IPS DF 4.7 (cell line): Measurements from ENCODE around the gene TCF12.
"Not testable (repeated sequence)": the region's sequence is repeated elsewhere in the genome, so short reads cannot be mapped to it uniquely, and the experiment has no call there.

Experiments
- DNase-seq: peaks from one replicate; pipeline ENCODE4 v3.0.0-alpha.2; 2013; ENCODE audit warnings: low spot score; ENCODE audit errors: extremely low read depth

The TCF12 gene

DNA sequence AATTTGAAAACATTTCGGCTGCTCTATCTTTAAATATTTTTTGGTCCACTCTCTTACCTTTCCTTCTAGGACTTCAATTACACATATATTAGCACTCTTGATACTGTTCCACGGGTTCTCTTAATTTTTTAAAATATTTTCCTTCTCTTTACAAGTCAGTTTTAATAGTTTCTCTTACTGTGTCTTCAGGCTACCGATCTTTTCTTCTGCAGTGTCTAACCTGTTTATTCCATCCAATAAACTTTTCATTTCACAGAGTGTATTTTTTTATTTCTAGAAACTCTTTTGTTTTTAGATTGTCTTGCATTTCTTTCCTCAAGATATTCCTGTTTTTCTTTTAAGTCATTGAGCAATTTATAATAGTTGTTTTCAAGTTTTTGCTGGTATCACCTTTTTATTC lies 27.7 kb downstream of the TCF12 start:
- DNase-seq: no peak

DNA sequence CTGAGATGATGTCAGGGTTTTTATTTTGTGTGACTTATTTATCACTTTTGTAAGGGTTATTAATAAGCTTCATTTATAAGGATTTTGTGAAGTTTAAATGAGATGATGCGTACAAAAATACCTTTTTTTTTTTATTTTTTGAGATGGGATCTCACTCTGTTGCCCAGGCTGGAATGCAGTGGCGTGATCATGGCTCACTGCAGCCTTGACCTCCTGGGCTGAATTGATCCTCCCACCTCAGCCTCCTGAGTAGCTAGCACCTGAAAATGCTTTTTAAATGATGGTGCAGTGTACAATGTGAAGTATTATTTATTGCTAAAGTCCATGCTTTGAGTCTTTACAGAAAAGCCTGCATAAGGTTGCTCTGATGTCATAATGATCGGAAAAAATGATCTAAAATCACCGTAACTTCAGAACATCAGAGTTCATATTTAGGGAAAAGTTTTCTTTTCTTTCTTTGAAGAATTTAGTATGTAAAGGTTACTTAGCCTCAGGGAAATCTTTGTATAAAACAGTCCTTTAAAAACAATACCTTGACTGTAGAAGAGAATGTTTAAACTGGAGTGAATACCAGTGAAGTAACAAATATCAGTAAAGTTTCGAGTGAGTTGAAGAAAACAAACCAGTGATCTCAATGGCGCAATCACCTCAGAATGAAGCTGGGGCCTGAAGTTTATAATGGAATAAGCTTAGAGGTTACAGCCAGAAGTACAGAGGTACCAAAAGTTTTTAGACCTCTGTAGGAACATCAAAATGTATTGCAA lies 29.7 kb downstream of the TCF12 start:
- no peak for DNase-seq

DNA sequence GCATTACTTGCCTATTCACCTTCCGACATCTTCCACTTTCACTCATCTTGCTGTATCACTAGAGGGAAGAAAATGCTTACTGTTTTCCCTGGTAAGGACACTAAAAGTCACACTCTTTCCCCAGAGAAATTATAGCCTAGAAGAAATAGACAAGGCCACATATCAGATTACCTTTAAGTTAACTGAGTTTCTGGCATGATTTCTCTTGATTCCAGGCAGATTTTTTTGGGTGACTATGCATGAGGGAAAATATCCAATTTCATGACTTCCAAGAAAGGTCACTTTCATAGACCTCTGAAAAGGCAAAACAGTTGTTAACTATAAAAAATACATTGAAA lies 30.3 kb downstream of the TCF12 start:
- no peak for DNase-seq

DNA sequence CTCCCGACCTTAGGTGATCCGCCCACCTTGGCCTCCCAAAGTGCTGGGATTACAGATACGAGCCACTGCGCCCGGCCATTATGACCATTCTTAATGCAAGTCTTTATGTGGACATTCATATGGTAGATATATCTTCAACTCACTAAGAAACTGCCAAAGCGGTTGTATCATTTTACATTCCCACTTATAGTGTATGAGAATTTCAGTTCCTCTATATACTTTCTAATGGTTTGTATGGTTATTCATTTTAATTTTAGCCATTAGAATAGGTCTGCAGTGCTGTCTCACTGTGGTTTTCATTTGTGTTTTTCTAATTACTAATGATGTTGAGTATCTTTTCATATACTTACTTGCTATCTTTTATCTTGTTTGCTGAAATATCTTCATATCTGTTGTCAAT lies 32.5 kb downstream of the TCF12 start:
- DNase-seq: no peak

DNA sequence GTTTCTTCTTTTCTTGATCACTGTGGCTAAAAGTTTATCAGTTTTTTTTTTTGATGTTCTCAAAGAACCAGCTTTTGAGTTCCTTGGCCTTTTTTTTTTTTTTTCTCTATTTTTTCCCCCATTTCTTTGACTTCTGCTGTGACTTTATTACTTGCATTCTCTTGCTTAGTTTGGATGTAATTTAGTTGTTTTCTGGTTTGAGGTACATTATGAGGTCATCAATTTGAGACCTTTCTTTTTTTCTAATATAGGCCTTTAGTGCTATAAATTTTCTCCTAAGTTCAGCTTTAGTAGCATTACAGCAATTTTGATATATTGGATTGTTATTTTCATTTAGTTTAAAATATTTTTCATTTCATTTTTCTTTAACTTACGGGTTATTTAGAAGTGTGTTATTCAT lies 35.3 kb downstream of the TCF12 start:
- no peak for DNase-seq

DNA sequence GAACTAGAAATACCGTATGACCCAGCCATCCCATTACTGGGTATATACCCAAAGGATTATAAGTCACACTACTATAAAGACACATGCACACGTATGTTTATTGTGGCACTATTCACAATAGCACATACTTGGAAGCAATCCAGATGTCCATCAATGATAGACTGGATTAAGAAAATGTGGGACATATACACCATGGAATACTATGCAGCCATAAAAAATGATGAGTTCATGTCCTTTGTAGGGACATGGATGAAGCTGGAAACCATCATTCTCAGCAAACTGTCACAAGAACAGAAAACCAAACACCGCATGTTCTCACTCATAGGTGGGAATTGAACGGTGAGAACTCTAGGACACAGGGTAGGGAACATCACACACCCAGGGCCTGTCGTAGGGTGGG lies 36.6 kb downstream of the TCF12 start:
- DNase-seq: not testable (repeated sequence)

DNA sequence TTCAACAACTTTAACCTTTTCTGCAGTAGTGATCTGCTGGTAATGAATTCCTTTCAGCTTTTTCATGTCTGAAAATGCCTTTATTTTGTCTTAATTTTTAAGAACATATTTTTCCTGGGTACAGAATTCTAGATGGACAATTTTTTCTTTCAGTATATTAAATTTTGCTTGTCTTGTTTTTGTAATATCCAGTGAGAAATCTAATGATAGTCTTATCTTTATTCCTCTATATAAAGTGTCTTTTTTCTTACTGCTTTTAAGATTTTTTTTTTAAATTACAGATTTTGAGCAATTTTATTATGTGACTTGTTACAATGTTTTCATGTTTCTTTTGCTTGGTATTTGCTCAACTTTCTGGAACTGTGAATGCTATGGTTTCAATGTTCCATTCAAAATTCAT lies 38.1 kb downstream of the TCF12 start:
- no peak for DNase-seq

DNA sequence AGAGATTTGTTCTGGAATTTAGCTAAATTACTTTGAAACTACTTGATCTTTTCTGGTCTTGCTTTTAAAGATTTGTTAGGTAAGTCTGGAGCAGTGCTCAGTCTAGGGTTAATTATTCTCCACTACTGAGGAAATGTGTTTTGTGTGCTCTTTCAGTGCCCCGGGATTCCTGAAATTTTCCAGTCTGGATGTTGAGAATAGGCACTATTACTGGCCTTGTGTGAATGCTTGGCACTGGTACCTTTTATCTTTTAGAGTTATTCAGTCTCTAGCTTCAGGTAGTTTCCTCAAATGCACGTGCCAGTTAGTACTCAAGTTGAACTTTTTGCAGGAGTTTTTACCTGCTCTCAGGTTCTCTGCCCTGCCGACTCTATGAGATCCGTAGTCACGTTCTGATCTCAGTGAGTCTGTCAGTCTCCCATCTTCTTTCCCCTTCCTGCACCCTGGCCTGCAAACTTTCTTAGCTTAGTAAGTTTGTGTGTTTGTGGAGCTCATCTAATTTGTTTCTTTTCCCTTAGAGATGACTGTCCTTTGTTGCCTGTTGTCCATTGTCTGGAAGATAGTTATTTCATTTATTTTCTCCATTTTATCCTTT lies 39.5 kb downstream of the TCF12 start:
- DNase-seq: no peak

DNA sequence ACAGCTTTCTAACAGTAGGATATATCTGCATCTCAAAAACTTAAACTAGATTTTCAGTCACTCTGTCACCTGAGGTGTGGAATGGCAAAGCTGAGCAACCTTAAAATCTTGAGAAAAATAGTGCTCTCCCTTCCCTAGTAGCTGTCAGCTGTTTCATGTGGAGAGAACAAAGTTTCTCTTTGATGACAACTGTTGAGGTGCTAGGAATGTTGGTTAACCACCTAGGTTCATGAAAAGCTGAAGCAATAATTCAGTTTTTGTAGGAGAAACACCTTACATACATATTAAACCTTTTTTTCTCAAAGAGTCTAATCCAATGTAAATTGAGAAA lies 40.8 kb downstream of the TCF12 start:
- DNase-seq: no peak

DNA sequence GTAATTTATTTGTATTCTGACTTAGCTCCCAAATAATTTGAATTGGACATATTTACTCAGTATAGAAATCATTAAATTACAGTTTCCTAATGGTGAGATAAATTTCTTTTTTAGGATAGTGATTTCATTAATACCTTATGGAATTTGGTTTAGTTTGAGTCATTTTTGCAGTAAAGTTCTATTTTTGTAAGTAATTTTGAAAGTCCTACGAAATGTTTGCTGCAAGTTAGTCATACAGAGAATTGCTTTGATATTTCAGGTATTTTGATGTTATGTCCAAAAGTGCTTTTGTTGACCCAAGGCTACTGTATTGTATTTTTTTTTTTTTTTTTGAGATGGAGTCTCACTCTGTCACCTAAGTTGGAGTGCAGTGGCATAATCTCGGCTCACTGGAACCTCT lies 41.7 kb downstream of the TCF12 start:
- no peak for DNase-seq

DNA sequence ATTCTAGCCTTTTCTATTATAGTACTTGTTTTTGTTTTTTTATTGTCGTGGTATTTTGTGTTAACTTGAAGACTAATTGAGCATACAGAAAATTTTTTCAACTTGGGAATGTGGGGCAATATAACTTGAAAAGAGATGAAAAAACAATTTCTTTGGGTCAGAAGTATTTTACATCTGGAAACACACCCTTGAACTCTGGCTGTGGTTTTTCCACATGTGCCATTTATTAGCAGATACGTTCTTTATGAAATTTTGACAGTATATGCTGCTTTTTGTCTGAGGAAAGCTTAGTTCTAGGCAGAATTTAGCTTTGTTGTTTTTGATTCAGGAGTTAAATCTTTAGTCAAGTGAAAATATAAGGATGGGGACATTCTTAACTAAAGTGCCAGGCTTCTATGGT lies 44.7 kb downstream of the TCF12 start:
- no peak for DNase-seq

DNA sequence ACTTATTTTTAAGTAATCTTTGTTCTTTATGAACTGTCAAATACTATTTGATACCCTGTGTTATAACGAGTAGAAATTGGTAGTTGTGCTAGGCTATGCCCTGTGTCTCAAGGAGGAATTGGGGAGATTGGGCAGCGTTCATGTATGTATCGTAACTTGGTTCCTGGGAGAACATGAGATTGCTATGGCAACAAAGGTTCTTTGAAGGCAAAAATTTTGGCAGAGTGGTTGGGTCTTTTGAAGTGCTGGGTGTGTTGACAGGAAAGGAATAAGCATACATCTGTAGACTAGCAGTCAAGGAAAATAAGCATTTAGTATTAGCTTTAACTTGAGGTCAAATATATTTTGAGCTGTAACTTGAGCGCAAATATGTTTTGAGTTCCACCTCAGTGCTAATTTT lies 45.3 kb downstream of the TCF12 start:
- DNase-seq: no peak

DNA sequence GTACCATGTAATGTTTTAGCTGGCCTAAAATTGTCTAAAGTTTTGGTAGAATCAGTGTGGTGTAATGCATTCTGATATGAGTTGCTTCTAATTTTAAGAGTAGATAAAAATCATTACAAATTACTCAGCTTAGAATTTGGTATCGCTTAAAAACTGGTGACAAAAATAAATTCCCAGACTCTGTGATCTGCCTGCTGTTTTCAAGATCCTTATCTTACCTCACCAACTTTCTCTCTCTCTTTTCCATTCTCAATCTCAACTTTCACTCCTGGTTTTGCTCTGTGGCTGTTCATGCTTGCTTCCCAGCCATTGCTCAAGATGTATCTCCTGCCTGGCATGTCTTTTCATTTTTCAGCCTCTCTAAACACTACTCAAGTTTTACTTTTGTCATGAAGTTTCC lies 45.7 kb downstream of the TCF12 start:
- no peak for DNase-seq

DNA sequence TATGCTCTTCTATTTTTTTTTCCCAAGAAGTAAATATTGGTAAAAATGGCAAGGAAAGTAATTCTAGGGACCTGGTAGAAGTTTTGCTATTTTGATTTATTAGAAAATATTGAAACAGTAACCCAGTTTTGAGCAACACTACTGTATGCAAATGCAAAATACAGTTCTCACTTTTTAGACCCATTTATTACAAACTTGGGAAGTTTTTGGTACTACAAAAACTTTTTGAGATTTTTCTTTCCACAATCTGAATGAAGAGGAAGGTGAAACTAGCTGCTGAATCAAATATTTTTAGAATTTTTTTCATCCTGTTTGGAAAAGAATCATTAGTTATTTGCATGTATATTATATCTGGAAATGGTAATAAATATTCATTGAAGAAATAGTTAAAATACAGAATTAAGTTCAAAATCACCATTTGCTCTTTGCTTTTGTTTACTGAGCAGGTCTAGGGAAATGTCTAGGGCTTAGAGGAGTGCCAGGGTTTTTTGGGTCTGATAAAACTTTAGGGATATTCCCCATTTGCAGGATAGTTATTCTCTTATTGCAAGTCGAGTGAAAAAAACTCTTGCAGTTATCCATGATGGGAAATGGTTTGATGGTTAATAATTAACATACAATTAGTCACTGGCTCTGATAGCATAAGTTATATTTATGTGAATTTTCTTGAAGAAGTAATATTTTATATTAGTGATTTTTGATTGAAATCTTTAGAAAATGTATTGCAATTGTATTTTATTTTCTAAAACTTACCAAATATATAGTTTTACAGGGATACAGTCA lies 47.0 kb downstream of the TCF12 start:
- DNase-seq: no peak

DNA sequence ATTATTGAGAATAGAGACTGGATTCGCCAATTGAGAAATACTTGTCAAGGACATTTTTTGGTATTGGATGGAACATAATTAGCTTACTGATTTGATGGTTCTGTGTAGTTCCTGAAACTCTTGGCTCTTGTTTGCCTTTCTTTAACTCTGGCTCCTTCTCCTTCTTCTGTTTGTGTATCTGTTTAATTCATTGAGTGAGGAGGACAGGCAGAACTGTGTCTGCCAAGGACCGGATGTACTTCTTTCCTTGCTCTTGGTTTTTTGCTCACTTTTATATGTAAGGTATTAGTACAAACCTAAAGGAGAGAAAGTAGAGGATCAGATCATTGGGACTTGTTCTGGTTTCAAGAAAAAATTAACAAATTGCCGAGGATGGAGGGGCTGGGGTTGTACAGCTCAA lies 48.9 kb downstream of the TCF12 start:
- no peak for DNase-seq

DNA sequence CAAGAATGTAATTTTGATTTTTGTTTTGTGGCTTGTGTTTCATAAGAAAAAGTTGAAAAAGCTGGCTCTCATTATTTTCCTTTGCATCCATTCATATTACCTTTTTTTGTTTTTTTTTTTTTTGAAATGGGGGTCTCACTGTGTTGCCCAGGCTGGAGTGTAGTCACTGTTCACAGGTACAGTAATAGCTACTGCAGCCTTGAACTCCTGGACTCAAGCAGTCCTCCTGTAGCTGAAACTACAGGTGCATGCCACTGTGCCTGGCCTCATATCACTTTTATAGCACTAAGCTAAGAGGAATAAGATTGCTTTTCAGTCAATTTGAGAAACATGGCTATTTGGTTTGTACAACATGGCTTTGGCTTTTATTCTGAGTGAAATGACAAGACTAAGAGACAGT lies 49.8 kb downstream of the TCF12 start:
- DNase-seq: no peak

DNA sequence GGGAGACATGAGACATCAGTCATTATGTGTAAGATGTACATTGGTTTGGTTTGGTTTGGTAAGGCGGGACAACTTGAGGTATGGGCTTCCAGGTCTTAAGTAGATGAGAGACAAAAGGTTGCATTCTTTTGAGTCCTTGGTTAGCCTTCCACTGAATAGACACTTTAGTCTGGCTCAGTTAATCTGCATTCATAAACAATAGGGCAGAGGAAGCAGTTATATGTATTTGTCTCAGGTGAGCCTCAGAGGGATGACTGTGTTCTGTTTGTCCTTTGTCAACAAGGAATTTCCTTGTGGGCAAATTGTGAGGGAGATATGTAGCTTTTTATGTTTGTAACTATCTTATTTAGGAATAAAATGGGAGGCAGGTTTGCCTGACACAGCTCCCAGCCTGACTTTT lies 50.4 kb downstream of the TCF12 start:
- DNase-seq: no peak

DNA sequence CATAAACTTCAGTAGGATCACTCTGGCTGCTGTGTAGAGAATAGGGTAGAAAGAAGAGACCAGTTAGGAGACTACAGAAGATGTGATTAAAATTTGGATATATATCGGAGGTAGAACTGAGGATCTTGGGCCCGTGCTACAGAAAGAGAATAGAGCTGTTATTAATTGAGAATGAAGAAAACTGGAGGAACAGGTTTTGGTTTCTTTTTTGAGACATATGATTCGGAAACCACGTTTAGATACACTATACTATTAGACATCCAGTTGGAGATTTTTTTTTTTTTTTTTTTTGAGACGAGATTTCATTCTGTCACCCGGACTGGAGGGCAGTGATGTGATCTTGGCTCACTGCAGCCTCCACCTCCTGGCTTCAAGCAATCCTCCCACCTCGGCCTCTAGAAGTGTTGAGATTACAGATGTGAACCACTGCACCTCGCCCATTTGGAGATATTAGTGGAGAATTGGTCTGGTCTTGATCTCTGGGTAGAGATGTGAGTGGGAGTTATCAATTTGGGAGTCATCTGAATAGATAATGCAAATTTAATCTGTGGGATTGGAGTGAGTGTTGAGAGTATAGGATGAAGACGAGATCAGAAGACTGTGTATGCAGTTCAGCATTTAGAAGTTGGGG lies 50.9 kb downstream of the TCF12 start:
- DNase-seq: no peak

DNA sequence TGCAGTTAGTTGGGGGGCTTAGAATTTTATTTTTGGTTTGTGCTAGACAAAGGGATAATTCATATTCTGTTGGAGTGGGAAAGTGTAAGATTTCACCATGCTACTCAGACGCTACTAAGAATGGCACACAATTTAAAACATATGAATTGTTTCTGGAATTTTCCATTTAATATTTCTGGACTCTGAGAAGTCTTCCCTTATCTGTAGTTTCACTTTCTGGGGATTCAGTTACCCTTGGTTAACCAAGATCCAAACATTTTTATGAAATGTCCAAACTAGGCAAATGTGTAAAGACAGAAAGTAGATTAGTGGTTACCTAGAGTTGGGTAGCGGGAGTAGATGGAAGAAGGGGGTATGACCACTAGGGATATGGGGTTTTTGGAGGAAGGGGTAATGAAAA lies 53.1 kb downstream of the TCF12 start:
- no peak for DNase-seq

DNA sequence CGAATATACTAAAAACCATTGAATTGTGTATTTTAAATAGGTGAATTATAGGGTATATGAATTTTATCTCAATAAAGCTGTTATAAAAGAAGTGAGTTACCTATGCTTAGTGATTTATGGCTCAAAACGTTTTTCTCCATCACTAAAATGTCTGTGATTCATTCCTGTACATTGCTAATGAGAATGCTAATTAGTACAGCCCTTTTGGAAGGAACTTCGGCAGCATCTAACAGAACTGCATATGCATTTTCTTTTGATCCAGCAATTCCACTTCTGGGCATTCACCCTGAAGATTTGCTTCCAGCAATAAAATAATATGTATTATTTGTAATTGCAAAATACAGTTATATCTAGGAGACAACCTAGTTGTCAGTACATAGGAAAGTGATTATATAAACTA lies 53.6 kb downstream of the TCF12 start:
- no peak for DNase-seq

DNA sequence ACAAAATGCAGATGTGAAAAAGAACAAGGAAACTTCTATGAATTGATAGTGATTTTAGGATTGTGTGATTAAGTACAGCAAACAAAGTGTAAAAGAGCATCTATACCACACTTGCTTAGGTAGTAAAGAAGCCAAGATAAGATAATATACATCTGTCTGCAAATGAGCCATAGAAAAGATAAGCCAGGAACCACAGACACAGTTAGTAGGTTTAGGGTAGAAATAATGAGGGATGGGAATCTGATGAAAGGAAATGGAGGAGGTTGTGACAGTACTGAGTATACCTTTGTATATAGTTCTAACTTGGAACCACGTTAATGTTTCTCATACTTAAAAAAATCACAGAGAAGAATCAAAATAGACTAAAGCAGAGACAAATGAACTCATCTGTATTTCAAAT lies 54.0 kb downstream of the TCF12 start:
- DNase-seq: no peak

DNA sequence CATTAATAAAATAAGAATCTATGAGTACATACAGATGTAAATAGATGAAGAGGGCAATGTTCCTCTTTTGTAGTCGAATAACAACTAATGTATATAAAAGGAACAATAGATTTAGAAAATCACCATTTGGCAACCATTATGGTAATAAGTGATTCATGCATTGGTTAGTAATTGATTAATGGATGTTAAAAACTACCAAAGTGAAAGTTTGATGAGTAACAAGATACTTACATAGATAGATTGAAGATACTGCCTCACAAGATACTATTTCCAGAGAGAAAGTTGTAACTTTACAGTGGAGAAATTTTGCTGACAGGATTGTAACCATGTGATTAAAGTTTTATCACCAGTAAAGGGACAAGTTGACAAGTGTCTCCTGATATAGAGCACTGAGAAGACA lies 55.0 kb downstream of the TCF12 start:
- DNase-seq: no peak

DNA sequence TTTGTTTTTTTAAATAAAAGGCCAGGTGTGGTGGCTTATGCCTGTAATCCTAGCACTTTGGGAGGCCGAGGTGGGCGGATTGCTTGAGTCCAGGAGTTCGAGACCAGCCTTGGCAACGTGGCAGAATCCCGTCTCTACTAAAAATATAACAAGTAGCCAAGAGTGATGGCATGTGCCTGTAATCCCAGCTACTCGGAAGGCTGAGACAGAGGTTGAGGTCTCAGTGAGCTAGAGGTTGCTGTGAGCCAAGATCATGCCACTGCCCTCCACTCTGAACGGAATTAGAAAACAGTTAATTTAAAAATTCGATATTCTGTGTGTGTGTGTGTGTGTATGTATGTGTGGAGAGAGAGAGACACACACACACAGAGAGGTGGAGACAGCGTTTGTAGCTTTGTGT lies 58.8 kb downstream of the TCF12 start:
- DNase-seq: no peak
